ENCODE data around the gene TOX2. TPM values are rescaled to one million over a fixed set of nuclear protein-coding genes. Genes with fewer than 3 reads are reported as not detected.
A peak's percentile ranks its signal among the peaks of the same experiment; 100 is the strongest.

The TOX2 gene
- total RNA-seq, 1 experiment from 2014 or later: 1.7 TPM

GRCh38 chr20:43963233-43963632 lies 48.6 kb downstream of the TOX2 start:
- H3K27ac Mint-ChIP-seq: peak overlapping the region in 1 of 3 experiments; percentile 21; a peak in 2 of 7 replicates
- Histone ChIP-seq H4K20me1 (ENCODE audit: control insufficient read depth, insufficient read depth, insufficient read length) (no peaks in the 10 kb centered on the region), H3K4me2 (ENCODE audit: insufficient read depth, insufficient read length, low read length) (no peak overlapping the region), H3K79me1 (ENCODE audit: insufficient read depth, low read depth, low read length, poor library complexity, severe bottlenecking) (no peaks in the 10 kb centered on the region), H4K5ac (ENCODE audit: insufficient read length, low read depth, low read length) (no peak overlapping the region), H3K18ac (ENCODE audit: insufficient read length, low read depth, low read length) (no peak overlapping the region), H2AK5ac (ENCODE audit: insufficient read length, low read length) (no peak overlapping the region), H4K91ac (ENCODE audit: insufficient read length, low read depth, low read length) (no peak overlapping the region), H3K79me2 (ENCODE audit: insufficient read depth, low read length) (no peaks in the 10 kb centered on the region), H3K23ac (ENCODE audit: insufficient read length, low read depth, low read length) (no peak overlapping the region), H4K8ac (replicated peaks; ENCODE audit: insufficient read length, low read depth, low read length) (no peak overlapping the region), H2BK5ac (ENCODE audit: insufficient read length, low read length) (no peak overlapping the region), H3T11ph (ENCODE audit: low read length) (no peak overlapping the region), H3K27me3 (ENCODE audit: insufficient read depth, low read length) (no peaks in the 10 kb centered on the region; the same call in 1 of the 2 replicates), H3K27ac (ENCODE audit: insufficient read length, low read depth, low read length) (no peak overlapping the region), H2AFZ (ENCODE audit: low read length) (no peak overlapping the region), H3K23me2 (ENCODE audit: insufficient read length, low read depth, low read length, poor library complexity, severe bottlenecking) (no peaks in the 10 kb centered on the region), H3K56ac (ENCODE audit: insufficient read length, low read depth, low read length) (no peak overlapping the region), H3K4ac (ENCODE audit: low read depth, low read length) (no peak overlapping the region), H3K9ac (ENCODE audit: extremely low read depth, insufficient read length, low read length) (no peak overlapping the region), H2BK20ac (ENCODE audit: low read depth, low read length, poor library complexity, severe bottlenecking) (no peak overlapping the region), H2BK120ac (ENCODE audit: low read depth, low read length, poor library complexity, severe bottlenecking) (no peak overlapping the region), H2BK12ac (ENCODE audit: insufficient read length, low read depth, low read length) (no peak overlapping the region), H3K14ac (ENCODE audit: insufficient read depth, low read length) (no peak overlapping the region), H2BK15ac (ENCODE audit: low read depth, low read length) (no peak overlapping the region), H3K4me1 (ENCODE audit: insufficient read depth, low read length) (peaks cover 14% of the 10 kb centered on the region; the same call in 1 of the 2 replicates), H3K9me3 (ENCODE audit: control insufficient read depth, low read depth, low read length) (no peaks in the 10 kb centered on the region)
- H3K4me1 Mint-ChIP-seq: peaks cover 27 to 31% of the 10 kb centered on the region in 2 experiments
- H3K9me3 Mint-ChIP-seq: no peaks in the 10 kb centered on the region
- no CpG with 5 or more reads among the region's 5 CpGs for WGBS (ENCODE audit: extremely low coverage, insufficient read length, low lambda C conversion rate)
- H3K36me3 Mint-ChIP-seq (ENCODE audit: insufficient read depth in 1 of 3, low read depth in 3 of 3): no peaks in the 10 kb centered on the region
- TF ChIP-seq CTCF (conservative IDR thresholded peaks at IDR 0.05): no peak
- no peak for DNase-seq
- H3K4me3 Mint-ChIP-seq: no peak overlapping the region
- no peaks in the 10 kb centered on the region; the same call in 1 of the 2 replicates for H3K27me3 Mint-ChIP-seq (ENCODE audit: low read depth)
